C4-2B (cell line): Measurements from ENCODE around the gene B4GAT1.

Experiments
- H3K27ac ChIP-seq: fragments of 450-650 bp; 2 replicates; pipeline ENCODE4 v1.5.1; 2017
- ZFX ChIP-seq: fragments of 450-650 bp; IDR thresholded peaks from 2 replicates; pipeline ENCODE4 v1.6.1; 2017
- TF ChIP-seq, protein P1 (sequence below): fragments of 450-650 bp; conservative IDR thresholded peaks from 2 replicates; pipeline ENCODE4 v1.5.1; 2017; ENCODE audit warnings: mild to moderate bottlenecking

Gene B4GAT1

DNA sequence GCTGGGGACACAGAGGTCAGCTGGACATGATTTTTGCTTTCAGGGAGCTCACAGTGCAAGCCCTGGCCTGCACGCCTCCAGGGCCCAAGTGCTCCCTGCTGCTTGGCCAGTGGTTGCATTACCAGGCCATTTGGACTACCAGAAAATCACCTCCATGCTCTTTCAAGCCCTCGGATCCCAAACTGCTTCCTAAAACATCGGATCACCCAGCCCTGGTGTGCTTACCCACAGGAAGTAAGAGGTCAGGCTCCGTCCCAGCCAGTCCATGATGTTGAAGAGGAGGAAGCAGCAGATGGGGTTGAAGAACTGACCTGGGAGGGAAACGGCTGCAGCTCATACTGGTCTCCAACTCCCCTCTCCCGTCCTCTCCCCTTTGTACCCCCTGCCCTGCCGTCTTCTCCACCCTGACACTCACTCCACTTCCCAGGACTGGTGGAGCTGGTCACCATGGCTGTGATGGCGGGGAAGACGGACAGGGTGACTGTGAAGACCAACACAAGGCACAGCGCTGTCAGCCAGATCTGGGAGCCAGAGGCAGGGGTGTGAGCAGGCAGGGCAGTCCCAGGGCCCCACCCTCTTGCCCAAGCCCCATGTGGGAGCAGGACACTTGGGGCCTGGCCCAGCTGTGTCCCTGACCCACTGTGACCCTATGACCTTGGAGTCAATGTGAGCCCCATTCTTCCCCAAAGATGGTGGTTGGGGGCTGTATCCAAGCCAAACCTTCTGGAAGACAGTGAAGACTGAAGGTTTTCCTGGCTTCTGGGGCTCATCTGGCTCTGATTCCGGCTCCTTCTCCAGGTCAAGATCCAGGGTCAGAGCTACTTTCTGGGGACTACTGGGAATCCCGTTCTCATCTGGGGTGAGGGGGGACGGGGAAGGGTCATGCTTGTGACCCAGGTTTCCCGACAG is 18.5 kb upstream of the B4GAT1 start:
- TF ChIP-seq ZFX = no peak
- TF ChIP-seq, protein P1, sequence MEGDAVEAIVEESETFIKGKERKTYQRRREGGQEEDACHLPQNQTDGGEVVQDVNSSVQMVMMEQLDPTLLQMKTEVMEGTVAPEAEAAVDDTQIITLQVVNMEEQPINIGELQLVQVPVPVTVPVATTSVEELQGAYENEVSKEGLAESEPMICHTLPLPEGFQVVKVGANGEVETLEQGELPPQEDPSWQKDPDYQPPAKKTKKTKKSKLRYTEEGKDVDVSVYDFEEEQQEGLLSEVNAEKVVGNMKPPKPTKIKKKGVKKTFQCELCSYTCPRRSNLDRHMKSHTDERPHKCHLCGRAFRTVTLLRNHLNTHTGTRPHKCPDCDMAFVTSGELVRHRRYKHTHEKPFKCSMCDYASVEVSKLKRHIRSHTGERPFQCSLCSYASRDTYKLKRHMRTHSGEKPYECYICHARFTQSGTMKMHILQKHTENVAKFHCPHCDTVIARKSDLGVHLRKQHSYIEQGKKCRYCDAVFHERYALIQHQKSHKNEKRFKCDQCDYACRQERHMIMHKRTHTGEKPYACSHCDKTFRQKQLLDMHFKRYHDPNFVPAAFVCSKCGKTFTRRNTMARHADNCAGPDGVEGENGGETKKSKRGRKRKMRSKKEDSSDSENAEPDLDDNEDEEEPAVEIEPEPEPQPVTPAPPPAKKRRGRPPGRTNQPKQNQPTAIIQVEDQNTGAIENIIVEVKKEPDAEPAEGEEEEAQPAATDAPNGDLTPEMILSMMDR = no peak
- no peak overlapping the region for H3K27ac ChIP-seq

DNA sequence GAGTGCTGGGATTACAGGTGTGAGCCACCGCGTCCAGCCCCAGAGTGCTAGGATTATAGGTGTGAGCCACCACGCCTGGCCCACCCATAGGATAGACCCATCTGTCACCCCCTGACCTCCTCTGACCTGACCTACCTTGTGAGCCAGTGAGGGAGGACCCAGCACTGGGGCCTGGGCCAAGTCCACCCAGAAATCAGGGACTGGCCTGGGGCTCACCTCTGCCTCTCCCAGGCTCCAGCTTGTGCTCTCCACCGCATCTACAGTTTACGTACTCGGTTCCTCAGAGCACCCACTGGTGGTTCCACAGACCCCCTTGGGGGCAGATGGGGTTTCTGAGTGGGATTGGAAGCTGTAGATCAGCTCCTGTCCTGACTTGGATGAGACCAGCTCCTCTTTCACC is 17.7 kb upstream of the B4GAT1 start:
- no peak for TF ChIP-seq ZFX
- TF ChIP-seq, protein P1 = no peak
- H3K27ac ChIP-seq = no peak overlapping the region

DNA sequence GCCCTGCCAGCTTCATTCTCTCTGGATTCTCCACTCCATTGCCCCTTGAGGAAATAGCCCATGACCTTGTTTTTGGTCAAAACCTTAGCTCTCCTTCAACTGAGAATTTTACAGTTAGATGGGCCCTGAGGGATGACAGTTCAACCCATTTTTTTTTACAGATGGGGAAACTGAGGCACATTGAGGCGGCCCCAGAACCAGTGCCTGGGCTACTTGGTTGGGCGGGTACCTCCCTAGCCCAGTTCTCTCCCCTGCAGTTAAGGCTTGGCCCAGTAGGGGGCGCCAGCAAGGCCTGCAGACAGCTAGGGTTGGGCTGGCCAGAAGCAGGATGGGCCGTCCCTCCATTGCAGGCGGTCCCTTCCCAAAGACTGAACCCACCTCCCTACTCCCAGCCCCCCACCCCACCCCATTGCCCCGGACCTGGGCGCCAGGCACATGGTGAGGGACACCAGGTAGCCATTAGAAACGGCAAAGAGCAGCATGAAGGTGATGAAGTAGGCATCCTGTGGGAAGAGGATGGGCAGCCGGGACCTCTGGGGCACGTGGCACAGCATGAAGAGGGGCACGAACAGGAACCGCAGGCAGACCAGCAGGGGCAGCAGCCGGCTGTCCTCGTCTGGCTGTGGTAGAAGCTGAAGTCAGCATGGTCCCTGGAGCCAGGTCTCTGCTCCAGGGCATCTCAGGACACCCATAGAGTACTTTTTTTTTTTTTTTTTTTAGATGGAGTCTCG is 16.5 kb upstream of the B4GAT1 start:
- no peak overlapping the region for H3K27ac ChIP-seq
- TF ChIP-seq, protein P1 = peak; percentile 95
- TF ChIP-seq ZFX = no peak

DNA sequence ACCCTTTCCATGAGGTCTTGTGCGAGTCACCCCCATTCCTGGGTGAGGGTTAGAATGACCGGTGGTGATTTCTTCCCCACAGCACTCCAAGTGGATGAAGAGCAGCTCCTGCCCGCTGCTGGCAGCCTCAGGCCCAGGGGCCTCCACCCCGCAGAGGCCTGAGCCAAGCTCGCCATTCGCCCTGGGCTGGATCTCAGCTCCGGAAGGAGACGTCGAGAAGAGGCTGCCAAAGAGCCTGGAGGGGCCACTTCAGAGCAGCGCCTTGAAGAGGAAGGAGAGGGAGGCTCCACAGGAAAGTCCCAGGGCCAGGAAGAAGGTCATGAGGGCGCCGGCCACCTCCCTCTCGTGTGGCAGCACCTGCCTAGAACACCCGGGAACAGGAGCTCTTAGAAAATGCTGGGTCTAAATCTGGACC is 15.8 kb upstream of the B4GAT1 start:
- TF ChIP-seq, protein P1 = no peak
- no peak for TF ChIP-seq ZFX

DNA sequence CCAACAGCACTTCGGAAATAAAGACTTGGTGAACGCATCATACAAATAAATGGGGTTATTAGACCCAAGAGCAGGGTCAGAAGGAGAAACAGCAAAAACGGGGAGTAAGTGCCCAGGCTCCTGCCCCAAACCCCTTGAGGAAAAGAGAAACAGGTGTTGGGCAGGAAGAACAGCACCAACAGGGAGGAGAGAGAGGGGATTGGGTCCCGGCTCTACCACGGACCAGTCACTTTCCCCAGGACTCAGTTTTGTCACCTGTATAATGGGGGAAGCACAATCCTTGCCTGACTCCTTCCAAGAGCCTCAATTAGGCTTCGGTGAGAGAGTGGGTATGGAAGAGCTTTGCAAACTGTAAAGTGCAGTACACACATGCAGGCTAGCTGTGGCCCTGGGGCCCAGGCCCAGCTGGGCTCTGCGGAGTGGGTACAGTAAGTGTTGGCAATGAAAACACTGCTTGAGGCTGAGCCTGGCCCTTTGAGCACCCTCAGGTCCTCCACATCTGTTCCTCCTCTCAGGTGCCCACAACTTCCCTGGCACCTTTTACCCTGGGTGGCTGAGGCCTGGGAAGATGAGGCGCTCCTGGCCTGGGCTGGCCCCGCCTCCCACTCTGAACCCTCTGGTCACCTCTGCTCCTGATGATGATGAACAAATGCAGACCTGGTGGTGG is 15.2 kb upstream of the B4GAT1 start:
- TF ChIP-seq, protein P1 = no peak
- no peak for TF ChIP-seq ZFX
- H3K27ac ChIP-seq = no peak overlapping the region

More for the DNA sequence above, 15.8 kb upstream of the B4GAT1 start:
- H3K27ac ChIP-seq = no peak overlapping the region

DNA sequence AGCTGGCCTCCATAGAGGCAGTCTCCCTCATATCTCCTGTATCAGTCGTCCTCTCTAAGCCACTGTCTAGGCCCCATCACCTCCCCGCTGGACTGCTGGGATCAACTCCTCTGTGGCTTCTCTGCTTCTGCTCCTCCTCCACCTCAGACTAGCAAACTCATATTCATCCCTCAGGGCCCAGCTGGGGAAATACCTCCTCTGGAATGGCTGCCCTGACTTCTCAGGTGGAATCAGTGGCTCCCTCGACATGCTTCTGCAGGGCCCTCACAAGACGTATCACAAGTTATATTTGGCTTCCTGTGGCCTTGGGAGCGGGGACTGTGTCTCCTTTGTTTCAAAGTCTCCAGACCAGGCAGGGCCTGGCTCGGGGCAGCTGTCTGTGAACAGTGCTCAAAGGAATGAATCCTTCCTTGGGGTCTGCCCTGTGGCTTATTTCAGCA is 14.1 kb upstream of the B4GAT1 start:
- TF ChIP-seq, protein P1 = no peak
- no peak for TF ChIP-seq ZFX
- H3K27ac ChIP-seq = no peak overlapping the region
